Frontal cortex (tissue), 4 donors: ENCODE data around the gene RNF145. TPM values are rescaled to one million over a fixed set of nuclear protein-coding genes. Genes with fewer than 3 reads are reported as not detected.
"Not testable (repeated sequence)": the region's sequence is repeated elsewhere in the genome, so short reads cannot be mapped to it uniquely, and the experiment has no call there.

Experiments used
- DNase-seq, 2 donors: peaks; one replicate each; pipeline ENCODE4 v3.0.0; 2012; ENCODE audit warnings: low spot score in 2 of 2
- FAIRE-seq: peaks from 2 replicates; lab custom pipeline; 2012; peaks lifted over from hg19 to GRCh38; lab: Jason Lieb, UNC
- total RNA-seq: library from RNA; depleted of rRNA; stranded (reverse); fragments of >200 nt; gene quantifications from one replicate; pipeline ENCODE4 v1.2.3, GENCODE V29; 2014
- donor health status: control.
- donor health status: control.
- donor health status: control.

RNF145 gene
- total RNA-seq, 1 donor from 2014 or later: 124 TPM

DNA sequence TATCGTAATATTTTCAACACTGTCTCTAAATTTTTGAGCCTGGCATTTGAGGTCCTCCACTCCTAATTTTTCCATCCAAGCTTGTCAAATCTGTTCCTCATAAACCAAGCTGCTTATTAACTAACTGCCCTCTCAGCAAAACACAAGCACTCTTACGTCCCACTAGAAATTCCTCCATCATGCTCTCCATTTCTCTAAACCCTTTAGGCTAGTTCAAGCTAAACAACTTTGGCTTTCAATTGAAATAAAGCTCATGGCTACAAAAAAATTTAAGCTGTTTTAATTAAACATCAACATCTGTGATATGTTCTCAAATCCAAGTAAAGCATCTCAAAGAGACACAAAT, 45.7 kb downstream of the RNF145 start:
- DNase-seq (no peak), FAIRE-seq (no peak)

DNA sequence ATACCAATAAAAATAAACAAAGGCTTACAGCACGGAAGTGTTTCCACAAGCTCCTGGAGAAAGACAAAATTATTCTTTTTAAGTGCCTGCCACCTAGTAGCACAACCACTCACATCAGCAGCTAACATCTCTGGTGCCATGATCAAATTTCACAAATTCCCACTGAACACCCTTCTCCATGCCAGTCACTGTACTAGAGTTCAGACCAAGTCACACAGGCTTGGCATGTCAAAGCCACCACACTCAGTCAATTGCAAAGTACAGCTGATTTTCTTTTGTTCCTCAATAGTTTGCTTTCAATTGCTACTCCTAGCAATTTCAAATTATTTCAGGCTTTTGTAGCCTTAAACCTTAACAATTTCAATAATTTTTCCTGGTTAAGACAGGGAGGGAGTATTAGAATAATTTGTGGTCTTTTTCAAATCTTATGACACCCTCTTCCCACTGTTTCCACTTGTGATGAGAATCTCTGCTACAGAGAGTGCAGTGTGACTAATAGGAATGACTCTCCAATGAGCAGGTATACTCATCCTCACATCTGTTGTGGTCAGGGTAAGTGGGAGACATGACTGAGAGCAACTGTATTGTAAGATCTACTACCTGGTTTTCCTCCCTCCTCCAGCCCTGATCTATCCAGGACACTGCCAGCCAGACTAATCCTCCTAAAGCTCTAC, 46.2 kb downstream of the RNF145 start:
- DNase-seq: no peak
- no peak for FAIRE-seq

DNA sequence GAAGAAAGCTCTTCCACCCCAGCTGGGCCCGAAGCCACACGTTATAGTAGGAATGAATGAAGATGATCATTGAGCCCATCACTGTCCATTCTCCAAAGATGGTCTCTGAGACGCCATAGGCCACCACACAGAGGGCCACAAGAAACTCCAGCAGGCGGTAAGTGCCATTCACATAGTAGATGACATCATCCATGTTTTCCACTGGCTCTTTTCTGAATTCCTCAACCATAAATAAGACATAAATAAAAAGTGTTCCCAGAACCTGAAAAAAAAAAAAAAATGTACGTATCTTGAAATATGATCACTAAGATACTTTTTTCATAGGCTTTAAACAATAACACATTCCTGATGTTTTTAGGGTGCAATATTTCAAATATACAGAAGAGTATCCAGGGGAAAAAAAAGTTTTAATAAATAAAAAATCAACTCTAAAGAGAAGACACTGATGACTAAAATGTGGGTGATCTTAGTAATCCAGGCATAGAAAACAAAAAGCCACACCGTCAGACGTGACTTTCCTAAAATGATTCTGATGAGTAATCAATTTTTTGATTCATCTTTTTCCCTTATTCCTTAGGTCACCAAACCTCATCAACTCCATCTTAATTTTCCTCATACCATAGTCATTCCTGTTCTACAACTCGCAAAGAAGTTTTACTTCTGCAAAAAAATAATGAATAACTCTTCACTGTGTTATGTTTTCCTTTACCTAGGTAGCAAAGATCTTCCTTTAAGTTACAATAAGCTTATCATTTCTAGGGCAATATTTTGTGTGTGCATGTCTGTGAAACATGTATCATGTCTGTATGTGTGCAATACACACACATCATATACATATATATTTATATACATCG, 47.8 kb downstream of the RNF145 start:
- FAIRE-seq (no peak), DNase-seq (no peak)

DNA sequence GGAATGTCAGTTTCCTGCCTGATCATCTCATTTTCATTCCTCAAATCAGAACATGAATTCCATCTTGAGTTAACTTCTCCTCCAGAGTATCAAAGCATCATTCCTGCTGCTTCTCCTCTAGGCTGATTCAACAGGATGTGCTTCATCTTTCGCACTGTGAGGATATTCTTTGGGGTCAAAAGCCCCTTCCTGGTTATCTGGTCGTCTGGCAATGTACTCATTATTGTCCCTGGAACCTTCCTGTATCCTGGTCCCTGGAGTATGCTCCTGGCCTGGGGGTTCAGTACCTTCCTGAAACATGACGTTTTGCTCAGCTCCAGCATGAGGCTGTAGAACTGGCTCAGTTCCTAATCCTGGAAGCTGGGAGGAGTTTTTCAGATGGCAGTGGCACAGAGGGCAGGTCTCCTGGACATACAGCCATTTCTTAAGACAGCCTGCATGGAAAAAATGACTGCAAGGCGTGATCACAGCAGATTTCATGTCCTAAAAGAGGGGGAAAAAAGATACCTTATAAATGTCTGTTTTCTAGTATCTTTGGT, 50.7 kb downstream of the RNF145 start:
- not testable (repeated sequence) for FAIRE-seq, DNase-seq

DNA sequence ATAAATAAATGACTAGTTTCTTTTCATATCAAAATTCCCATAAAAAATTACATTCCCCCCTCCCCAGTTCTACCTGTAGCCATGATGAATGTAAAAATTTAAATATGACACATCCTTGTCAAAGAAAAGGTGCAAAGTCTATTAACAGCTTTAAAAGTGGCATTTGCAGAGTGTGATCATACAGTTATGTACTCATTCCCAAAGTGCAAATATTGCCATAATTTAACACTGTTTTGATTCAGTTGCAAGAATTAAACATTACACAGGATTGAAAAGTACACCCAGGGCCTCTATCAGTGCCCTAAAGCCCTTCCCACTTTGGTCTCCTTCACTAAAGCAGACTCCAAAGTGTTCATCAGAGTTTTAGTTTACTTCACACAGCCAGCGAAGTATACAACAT, 51.8 kb downstream of the RNF145 start:
- FAIRE-seq: no peak
- no peak for DNase-seq

DNA sequence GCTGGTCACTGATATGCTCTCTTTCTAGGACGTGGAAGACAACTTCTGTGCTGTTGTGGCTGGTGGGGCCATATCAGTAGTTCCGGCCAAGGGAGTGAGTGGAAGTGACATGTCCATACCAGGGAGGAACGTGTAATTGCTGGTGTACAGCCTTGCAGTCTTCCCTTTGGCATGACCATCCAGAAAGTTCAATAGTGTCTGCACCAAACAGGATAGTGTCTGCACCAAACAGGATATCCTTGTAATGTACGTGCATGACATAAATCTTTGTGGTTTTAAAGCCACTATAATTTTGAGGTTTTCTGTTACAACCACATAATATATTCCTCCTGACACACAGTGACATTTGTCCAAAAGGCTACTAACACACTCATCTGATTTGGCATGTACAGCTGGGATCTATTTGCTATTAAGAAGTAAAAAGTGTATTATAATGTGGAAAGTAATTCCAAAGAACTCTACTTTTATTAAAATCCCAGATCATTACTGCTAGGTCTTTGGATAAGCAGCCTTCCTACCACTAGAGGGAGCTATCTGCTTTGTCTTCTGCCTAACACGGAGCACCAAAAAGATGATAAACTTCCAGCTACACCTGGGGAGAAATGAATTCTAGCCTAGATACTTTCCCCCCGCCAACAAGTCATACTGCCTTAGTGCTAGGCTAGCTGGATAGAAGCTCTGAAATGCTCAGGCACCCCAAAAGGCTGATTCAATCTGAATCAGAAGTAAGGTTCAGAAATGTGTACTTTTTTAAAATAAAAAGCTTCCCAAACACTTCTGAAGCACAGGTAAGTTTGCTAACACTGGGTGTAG, 52.7 kb downstream of the RNF145 start:
- FAIRE-seq (no peak), DNase-seq (peak; percentile 32 to 51)

DNA sequence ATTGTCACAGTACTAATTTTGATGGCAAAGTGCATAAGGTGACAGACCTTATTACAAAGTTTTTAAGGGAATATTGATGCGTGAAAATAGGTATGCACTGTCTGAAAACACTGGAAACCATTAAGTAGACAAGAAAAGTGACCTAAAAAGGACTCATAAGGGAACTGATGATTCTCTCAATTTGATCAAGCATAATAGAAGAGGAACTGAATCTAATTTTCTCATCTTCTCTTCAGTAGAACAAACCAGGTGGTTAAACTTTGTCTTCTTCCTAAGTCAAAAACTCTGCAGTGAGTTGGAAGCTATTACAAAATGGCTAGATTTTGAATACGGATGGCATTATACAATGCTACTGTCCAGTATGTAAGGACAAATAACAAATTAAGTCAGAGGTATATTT, 53.4 kb downstream of the RNF145 start:
- FAIRE-seq: no peak
- DNase-seq: no peak

DNA sequence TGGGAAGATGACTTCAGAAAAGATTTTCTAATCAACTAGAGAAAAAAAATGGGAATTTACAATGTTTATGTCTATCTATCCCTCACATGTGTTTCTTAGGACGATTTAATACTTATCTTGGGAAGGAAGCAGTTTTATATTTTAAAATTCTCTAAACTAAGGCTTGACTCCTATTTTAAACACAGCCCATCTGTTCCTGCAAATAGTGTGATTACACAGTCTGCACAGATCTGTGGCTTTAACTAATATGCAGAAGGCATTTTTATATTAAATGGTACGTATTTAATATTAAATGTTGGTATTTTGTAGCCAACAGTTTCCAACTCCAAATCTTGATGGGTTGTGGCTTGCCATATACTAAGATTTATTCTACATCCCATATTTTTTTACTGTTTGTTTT, 56.5 kb downstream of the RNF145 start:
- no peak for DNase-seq
- FAIRE-seq: no peak

DNA sequence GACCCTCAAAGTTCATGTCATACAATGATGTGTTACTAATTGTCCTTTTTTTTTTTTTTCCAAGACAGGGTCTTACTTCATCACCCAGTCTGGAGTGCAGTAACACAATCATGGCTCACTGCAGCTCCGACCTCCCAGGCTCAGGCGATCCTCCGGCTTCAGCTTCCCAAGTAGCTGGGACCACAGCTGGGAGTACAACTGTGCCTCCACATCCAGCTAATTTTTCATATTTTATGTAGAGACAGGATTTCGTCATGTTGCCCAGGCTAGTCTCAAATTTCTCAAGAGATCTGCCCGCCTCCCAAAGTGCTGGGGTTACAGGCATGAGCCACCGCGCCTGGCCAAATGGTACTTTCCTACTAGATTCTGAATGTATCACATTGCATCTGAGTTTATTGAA, 60.3 kb downstream of the RNF145 start:
- FAIRE-seq: no peak

DNA sequence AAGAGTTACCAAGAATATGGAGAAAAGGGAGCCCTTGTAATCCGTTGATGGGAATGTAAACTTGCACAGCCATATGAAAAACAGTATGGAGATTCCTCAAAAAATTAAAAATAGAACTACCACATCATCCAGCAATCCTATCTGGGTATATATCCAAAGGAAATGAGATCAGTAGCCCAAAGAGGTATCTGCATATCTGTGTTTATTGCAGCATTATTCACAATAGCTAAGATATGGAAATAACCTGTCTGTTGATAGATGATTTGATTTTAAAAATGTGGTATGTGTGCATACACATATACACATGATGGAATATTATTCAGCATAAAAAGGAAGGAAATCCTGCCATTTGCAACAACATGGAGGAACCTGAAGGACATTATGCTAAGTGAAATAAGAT, 61.4 kb downstream of the RNF145 start:
- FAIRE-seq (no peak), DNase-seq (no peak)

More for the DNA sequence above, 60.3 kb downstream of the RNF145 start:
- DNase-seq: no peak

DNA sequence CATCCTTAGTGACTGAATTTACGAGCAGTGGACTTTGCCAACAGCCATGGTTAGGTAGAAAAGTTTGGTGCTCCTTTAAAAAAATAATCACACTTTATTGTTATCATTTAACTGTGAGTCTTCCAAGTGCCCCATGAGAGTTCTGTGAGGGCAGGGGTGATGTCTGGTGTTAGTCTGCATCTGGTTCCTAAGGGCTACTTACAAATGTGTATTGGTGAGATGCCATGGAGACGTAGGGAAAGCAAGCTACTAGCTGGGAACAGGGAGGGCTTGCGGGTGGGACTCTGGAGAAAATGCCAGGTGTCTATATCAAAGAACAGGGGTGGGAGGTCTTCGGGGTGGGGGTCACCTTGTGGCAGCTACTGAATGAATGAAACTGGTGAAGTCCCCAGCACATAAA, 62.5 kb downstream of the RNF145 start:
- FAIRE-seq (no peak), DNase-seq (no peak)

DNA sequence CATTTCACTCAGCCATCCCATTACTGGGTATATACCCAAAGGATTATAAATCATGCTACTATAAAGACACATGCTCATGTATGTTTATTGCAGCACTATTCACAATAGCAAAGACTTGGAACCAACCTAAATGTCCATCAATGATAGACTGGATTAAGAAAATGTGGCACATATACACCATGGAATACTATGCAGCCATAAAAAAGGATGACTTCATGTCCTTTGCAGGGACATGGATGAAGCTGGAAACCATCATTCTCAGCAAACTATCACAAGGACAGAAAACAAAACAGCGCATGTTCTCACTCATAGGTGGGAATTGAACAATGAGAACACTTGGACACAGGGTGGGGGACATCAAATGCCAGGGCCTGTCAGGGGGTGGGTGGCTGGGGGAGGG, 64.2 kb downstream of the RNF145 start:
- FAIRE-seq, DNase-seq: not testable (repeated sequence)

DNA sequence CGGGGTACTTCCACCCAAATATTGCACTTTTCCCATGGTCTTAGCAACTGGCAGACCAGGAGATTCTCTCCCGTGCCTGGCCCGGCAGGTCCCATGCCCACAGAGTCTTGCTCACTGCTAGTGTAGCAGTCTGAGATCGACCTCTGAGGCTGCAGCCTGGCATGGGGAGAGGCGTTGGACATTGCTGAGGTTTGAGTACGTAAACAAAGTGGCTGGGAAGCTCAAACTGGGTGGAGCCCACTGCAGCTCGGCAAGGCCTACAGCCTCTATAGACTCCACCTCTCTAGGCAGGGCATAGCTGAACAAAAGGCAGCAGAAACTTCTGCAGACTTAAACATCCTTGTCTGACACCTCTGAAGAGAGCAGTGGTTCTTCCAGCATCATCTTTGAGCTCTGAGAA, 69.6 kb downstream of the RNF145 start:
- FAIRE-seq: no peak
- no peak for DNase-seq

DNA sequence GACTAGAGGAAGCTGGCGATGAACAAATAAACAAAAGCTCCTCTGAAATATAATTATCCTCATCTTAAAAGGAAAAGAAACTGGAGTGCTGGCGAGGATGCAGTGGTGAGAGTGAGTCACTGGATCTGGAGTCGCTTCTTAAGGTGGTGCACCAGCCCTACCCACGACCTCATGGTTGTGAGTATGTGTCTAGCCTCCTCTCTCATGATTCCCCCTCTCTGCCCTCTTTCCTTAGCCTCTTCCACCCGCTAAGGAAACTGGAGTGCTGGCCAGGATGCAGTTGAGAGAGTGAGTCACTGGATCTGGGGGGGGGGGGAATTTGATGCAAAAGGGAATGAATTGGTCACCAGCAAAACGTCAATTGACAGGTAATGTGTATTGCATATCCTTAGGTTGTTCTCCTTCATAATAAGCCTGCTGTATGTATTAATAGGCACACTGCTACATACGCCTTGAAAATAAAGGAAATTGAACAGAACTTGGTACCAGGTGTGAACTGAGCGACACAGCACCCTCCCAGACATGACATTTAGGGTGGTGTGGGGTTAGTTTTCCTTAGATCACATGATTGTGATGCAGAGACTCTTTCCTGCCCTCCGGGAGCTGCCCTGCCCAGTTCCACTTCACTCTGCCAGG, 73.3 kb downstream of the RNF145 start:
- no peak for DNase-seq
- no peak for FAIRE-seq

DNA sequence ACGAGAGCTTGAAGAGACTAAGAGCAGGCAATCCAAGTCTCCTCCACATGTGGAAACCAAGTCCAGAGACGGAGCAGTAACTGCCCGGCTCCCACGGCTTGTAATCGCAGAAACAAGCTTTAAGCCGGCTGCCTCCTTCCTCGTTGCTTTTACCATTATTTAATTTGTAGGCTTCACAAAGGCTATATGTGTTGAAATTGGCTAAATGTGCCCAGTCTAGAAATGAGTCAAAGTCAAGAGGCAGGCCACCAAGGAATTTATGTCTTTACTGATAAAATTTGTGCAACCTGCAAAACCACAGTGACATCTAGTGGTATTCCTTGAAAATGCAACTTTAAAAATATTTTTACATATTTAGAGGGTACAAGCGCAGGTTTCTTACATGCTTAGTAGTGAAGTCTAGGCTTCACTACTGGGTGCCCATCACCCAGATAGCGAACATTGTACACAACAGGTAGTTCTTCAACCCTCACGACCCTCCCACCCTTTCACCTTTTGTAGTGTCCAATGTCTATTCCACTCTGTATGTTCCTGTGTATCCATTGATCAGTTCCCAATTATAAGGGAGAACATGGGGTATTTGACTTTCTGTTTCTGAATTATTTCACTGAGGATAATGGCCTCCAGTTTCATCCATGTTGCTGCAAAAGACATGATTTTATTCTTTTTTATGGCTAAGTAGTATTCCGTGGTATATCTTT, 76.2 kb downstream of the RNF145 start:
- DNase-seq: peak in 1 of 2 donors; percentile 27
- no peak for FAIRE-seq

DNA sequence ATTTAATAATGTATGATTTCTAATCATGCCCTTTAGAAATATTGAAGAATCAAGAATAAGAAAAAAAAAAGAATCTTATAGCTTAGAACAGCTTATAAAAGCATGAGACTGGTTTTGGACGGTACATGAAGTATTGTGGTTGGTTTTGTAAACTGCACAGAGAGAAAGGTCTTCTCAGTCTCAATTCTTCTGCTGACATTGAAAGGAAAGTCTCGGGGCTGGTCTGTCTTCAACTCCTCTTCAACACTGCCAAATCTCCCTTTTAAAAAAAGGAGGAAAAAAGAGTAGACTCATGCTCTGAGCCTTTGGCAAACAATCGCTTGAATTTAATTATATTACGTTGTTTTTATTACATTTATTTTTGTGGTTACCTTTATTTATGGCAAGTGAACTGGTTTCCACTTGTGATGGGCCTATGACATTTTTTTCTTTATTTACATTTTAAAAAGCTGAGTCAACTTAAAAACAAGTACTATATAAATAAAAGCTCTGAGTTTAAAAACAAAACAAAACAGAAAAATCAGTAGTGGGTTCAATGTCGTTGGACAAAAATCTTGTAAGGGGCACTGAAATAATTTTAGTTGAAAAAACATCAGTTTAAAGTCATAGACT, 76.8 kb downstream of the RNF145 start:
- no peak for FAIRE-seq
- no peak for DNase-seq

DNA sequence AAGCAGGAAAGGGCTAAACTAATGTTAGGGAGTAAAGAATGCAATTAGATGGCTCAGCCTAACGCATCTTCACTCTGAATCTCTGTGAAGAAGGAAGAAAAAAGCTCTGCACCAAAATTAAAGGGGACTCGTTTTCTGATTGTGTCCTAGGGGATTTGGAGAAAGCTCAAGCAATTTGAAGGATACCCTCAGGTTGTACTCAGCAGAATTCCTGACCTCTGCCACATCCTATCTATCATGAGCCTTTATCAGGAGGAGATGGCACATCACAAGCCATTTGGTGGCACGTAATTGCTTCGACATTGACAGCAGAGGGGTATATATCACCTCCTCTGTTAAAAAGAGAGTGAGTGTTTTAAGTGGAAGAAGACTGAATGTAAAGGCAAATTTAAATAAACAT, 77.4 kb downstream of the RNF145 start:
- no peak for FAIRE-seq
- no peak for DNase-seq

DNA sequence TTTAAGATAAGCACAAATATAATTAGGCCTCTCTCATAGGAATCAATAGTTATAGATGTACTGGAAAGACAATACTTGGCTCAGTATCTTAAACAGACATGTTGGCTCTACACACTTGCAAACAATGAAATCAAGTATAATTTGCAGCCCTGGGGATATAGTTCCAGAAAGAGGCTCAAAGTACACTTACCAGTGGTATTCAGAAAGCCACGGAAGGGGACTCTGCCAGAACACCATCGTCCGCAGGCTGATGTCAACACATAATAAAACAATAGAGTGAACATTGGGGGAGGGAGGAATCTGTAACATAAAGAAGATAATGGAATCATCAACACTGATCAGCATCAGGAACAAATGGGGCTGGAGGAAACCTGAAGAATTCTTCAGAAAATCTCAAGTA, 78.5 kb downstream of the RNF145 start:
- DNase-seq (no peak), FAIRE-seq (no peak)

DNA sequence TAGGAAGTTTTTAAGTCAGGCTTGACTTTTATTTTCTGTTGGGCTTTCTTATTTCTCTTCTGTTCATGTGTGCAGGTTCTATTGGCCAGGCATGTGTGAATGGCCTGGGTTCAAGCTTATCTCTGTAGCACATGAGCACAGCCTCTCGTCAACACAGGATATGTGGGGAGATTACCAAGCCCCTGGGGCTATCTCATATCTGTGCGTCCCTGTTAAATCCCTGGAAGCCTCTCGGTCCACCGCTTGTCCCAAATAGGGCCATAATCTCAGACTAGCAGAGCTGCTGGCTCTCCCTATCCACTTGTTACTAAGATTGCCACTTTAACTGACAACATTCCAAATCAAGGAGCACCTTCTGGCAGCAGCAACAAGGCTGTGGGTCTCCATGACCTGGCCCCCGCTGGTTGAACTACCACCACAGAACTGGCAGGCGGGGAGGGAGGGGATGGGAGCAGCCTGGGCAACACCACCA, 81.2 kb downstream of the RNF145 start:
- FAIRE-seq (no peak), DNase-seq (no peak)
